Mammary epithelial cell (primary cell): ENCODE data around the gene UBE3C.

Experiments
- CTCF ChIP-seq, 2 donors: IDR thresholded peaks in 1 of 2; conservative IDR thresholded peaks in 1 of 2; 2 replicates each; pipeline ENCODE4 v1.5.1; 2011 to 2012; ENCODE audit warnings: inconsistent platforms in 2 of 2, low read length in 2 of 2, mild to moderate bottlenecking in 2 of 2, control low read depth in 1 of 2, low read depth in 1 of 2; ENCODE audit not compliant: insufficient read depth in 1 of 2; ENCODE audit errors: extremely low read depth in 1 of 2
- EZH2 ChIP-seq: IDR thresholded peaks from 2 replicates; pipeline ENCODE4 v1.6.1; 2012; ENCODE audit warnings: low read length, inconsistent platforms, borderline replicate concordance

DNA sequence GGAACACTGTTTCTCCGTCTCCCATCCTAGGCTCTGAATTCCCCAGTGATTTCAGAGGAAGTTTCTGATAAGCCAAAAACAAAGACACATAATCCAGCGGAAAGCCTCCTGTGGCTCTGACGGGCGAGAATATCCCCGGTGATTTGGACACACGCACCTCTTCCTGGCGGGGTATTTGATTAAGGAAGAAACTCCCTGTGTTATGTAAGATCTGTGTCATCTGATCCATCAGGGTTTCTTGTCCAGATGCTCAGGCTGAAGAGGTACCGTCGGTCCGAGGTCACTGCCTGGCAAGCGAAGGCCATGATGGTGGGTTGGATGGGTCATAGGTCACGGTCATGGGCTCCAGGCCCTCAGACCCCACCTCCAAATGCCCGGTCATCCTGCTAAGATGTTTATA, 158.5 kb downstream of the UBE3C start:
- no peak for TF ChIP-seq CTCF (conservative IDR thresholded peaks at IDR 0.05 in 1 of 2, IDR thresholded peaks at IDR 0.05 in 1 of 2; ENCODE audit: extremely low read depth in 1 of 2, insufficient read depth in 1 of 2, low read depth in 1 of 2, low read length in 2 of 2)
- no peak for TF ChIP-seq EZH2
